HEK293T (cell line): ENCODE data around the gene NSMCE1.

Experiments
- ARNT ChIP-seq: fragments of 450-650 bp; IDR thresholded peaks from 2 replicates; pipeline ENCODE4 v1.6.1; 2017; ENCODE audit warnings: mild to moderate bottlenecking
- BHLHE40 ChIP-seq: fragments of 450-650 bp; IDR thresholded peaks from 2 replicates; pipeline ENCODE4 v1.6.1; 2016; ENCODE audit warnings: mild to moderate bottlenecking, moderate library complexity, borderline replicate concordance
- CTBP1 ChIP-seq: fragments of 450-650 bp; IDR thresholded peaks from 2 replicates; pipeline ENCODE4 v1.6.1; 2016; ENCODE audit warnings: borderline replicate concordance
- ELF4 ChIP-seq: fragments of 450-650 bp; IDR thresholded peaks from 2 replicates; pipeline ENCODE4 v1.6.1; 2017; ENCODE audit warnings: antibody characterized with exemption
- FOXM1 ChIP-seq: fragments of 450-650 bp; IDR thresholded peaks from 2 replicates; pipeline ENCODE4 v1.6.1; 2017; ENCODE audit warnings: mild to moderate bottlenecking, borderline replicate concordance
- NFRKB ChIP-seq: fragments of 450-650 bp; IDR thresholded peaks from 2 replicates; pipeline ENCODE4 v1.6.1; 2016; ENCODE audit warnings: mild to moderate bottlenecking, moderate library complexity
- SP1 ChIP-seq: fragments of 450-650 bp; IDR thresholded peaks from 2 replicates; pipeline ENCODE4 v1.6.1; 2017
- TARDBP ChIP-seq: fragments of 450-650 bp; IDR thresholded peaks from 2 replicates; pipeline ENCODE4 v1.6.1; 2016
- ZNF384 ChIP-seq: fragments of 450-650 bp; IDR thresholded peaks from 2 replicates; pipeline ENCODE4 v1.6.1; 2016

DNA sequence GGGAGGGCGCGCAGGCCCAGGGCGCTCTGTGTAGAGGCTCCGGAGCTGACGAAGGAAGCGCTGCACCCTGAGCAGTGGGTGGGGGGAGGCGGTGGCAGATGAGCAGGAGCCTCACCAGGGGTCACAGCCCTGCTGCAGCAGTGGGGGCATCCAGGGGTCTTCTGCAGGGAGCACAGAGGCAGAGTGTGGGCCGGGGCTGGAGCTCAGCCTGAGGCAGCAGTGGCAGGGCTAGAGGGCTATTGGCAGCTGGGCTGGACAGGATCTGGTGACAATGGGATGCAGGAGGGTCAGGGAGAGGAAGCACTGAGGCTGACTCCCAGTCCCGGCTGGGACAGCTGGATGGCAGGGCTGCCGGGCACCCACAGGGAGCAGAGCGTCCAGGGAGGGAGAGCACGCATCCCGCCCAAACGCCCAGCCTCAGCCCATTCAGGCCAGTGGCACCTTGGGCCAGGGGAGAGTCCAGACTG lies 44.3 kb downstream of the NSMCE1 start:
- TF ChIP-seq ELF4 (no peak), TARDBP (no peak), SP1 (no peak), BHLHE40 (no peak), NFRKB (no peak), ARNT (no peak), ZNF384 (no peak), FOXM1 (no peak), CTBP1 (no peak)
